Peyer's patch (tissue), 4 donors: Measurements from ENCODE around the gene RPTOR. TPM values are rescaled to one million over a fixed set of nuclear protein-coding genes. Genes with fewer than 3 reads are reported as not detected.

ENCODE experiments used
- DNase-seq, 3 donors: peaks; one replicate each; pipeline ENCODE4 v3.0.0-alpha.2; 2017 to 2019
- H3K27ac ChIP-seq, 4 donors: fragments of 200-600 bp; sonication (generic); one replicate each; pipeline ENCODE4 v1.5.1; 2016 to 2019
- H3K27me3 ChIP-seq, 2 donors: fragments of 200-600 bp; sonication (generic); one replicate each; pipeline ENCODE4 v1.5.1; 2019
- H3K36me3 ChIP-seq, 3 donors: fragments of 200-600 bp; sonication (generic); one replicate each; pipeline ENCODE4 v1.5.1; 2016 to 2019
- H3K4me1 ChIP-seq, 4 donors: fragments of 200-600 bp; sonication (generic); one replicate each; pipeline ENCODE4 v1.5.1; 2016 to 2019
- H3K4me3 ChIP-seq, 4 donors: fragments of 200-600 bp; sonication (generic); 1 replicate in 3 of 4; 2 replicates in 1 of 4; pipeline ENCODE4 v1.5.1; 2016 to 2019; ENCODE audit warnings: mild to moderate bottlenecking in 1 of 4
- H3K9me3 ChIP-seq, 4 donors: fragments of 200-600 bp; sonication (generic); one replicate each; pipeline ENCODE4 v1.5.1; 2016 to 2019; ENCODE audit warnings: mild to moderate bottlenecking in 1 of 4
- CTCF ChIP-seq, 6 experiments: fragments of 450-650 bp in 4 of 6; fragments of 200-600 bp in 2 of 6; sonication (generic) in 1 of 6; IDR thresholded peaks; one replicate each; pipeline ENCODE4 v1.5.1; 2017 to 2019; ENCODE audit warnings: antibody characterized with exemption in 6 of 6, mild to moderate bottlenecking in 3 of 6, moderate library complexity in 1 of 6
- POLR2A ChIP-seq, 2 donors: fragments of 450-650 bp; IDR thresholded peaks; one replicate each; pipeline ENCODE4 v1.5.1; 2017; ENCODE audit warnings: antibody characterized with exemption in 2 of 2, mild to moderate bottlenecking in 2 of 2, moderate library complexity in 2 of 2
- total RNA-seq, 4 donors: library from RNA; depleted of rRNA; stranded (reverse); fragments of >200 nt; gene quantifications; one replicate each; pipeline ENCODE4 v1.1.0, GENCODE V29; 2016

RPTOR gene
- total RNA-seq, 4 donors from 2014 or later, result 42.4 to 73.6 (median 64.2) TPM

- H3K9me3 ChIP-seq, result no peaks in the 10 kb centered on the region
- no peaks in the 10 kb centered on the region for H3K27me3 ChIP-seq
- no peak for DNase-seq
- H3K27ac ChIP-seq, result no peak overlapping the region
- H3K36me3 ChIP-seq, result no peaks in the 10 kb centered on the region
- TF ChIP-seq POLR2A (IDR thresholded peaks at IDR 0.05), result no peak
- H3K4me3 ChIP-seq, result no peak overlapping the region
- no peaks in the 10 kb centered on the region for H3K4me1 ChIP-seq
These were observed 47.1 kb downstream of the RPTOR start for GRCh38 chr17:80591788-80592187.

- TF ChIP-seq POLR2A (IDR thresholded peaks at IDR 0.05), result no peak
- no peak for TF ChIP-seq CTCF (IDR thresholded peaks at IDR 0.05)
- no peaks in the 10 kb centered on the region for H3K4me1 ChIP-seq
- DNase-seq, result no peak
- no peak overlapping the region for H3K27ac ChIP-seq
- H3K9me3 ChIP-seq, result no peaks in the 10 kb centered on the region
- no peaks in the 10 kb centered on the region for H3K27me3 ChIP-seq
- H3K36me3 ChIP-seq, result no peaks in the 10 kb centered on the region
- no peak overlapping the region for H3K4me3 ChIP-seq
These were observed 47.6 kb downstream of the RPTOR start for GRCh38 chr17:80592243-80592642.

GRCh38 chr17:80593181-80593580 is 48.5 kb downstream of the RPTOR start:
- TF ChIP-seq CTCF (IDR thresholded peaks at IDR 0.05) (no peak), POLR2A (IDR thresholded peaks at IDR 0.05) (no peak)
- no peaks in the 10 kb centered on the region for H3K27me3 ChIP-seq

GRCh38 chr17:80594431-80595269 is 50.0 kb downstream of the RPTOR start:
- DNase-seq, result no peak
- Histone ChIP-seq H3K4me3 (no peak overlapping the region), H3K36me3 (no peaks in the 10 kb centered on the region), H3K27ac (no peak overlapping the region), H3K9me3 (no peaks in the 10 kb centered on the region), H3K27me3 (no peaks in the 10 kb centered on the region), H3K4me1 (peaks cover 0 to 9% (median 3%) of the 10 kb centered on the region in 4 donors)
- no peak for TF ChIP-seq CTCF (IDR thresholded peaks at IDR 0.05)
- no peak for TF ChIP-seq POLR2A (IDR thresholded peaks at IDR 0.05)

More at GRCh38 chr17:80593181-80593580, 48.5 kb downstream of the RPTOR start:
- no peak overlapping the region for H3K27ac ChIP-seq
- no peak overlapping the region for H3K4me3 ChIP-seq
- no peak for DNase-seq
- H3K9me3 ChIP-seq, result no peaks in the 10 kb centered on the region
- H3K4me1 ChIP-seq, result no peaks in the 10 kb centered on the region
- H3K36me3 ChIP-seq, result no peaks in the 10 kb centered on the region

- DNase-seq, result no peak
- TF ChIP-seq POLR2A (IDR thresholded peaks at IDR 0.05) (no peak), CTCF (IDR thresholded peaks at IDR 0.05) (no peak)
- Histone ChIP-seq H3K4me3 (no peak overlapping the region), H3K9me3 (no peaks in the 10 kb centered on the region), H3K4me1 (peaks cover 0 to 21% (median 4%) of the 10 kb centered on the region in 4 donors), H3K27ac (no peak overlapping the region), H3K27me3 (no peaks in the 10 kb centered on the region), H3K36me3 (no peaks in the 10 kb centered on the region)
These were observed 52.3 kb downstream of the RPTOR start for GRCh38 chr17:80596760-80597608.
